Vagina (tissue), 2 donors: ENCODE measurements around the gene CTXN2. TPM values are rescaled to one million over a fixed set of nuclear protein-coding genes. Genes with fewer than 3 reads are reported as not detected.

Experiments used
- DNase-seq, 2 donors: peaks; one replicate each; pipeline ENCODE4 v3.0.0-alpha.2; 2017; ENCODE audit errors: extremely low spot score in 2 of 2
- H3K27ac ChIP-seq: fragments of 200-600 bp; sonication (generic); one replicate; pipeline ENCODE4 v1.5.1; 2019
- H3K27me3 ChIP-seq: fragments of 200-600 bp; sonication (generic); one replicate; pipeline ENCODE4 v1.5.1; 2019
- H3K36me3 ChIP-seq, 2 donors: fragments of 200-600 bp; sonication (generic); one replicate each; pipeline ENCODE4 v1.5.1; 2017 to 2019
- H3K4me1 ChIP-seq: fragments of 200-600 bp; sonication (generic); one replicate; pipeline ENCODE4 v1.5.1; 2019
- H3K4me3 ChIP-seq, 2 donors: fragments of 200-600 bp; sonication (generic); 1 replicate in 1 of 2; 2 replicates in 1 of 2; pipeline ENCODE4 v1.5.1; 2016 to 2019
- H3K9me3 ChIP-seq: fragments of 200-600 bp; sonication (generic); one replicate; pipeline ENCODE4 v1.5.1; 2019
- CTCF ChIP-seq, 3 experiments: fragments of 450-650 bp in 2 of 3; fragments of 200-600 bp in 1 of 3; sonication (generic) in 1 of 3; IDR thresholded peaks; one replicate each; pipeline ENCODE4 v1.5.1; 2017 to 2019; ENCODE audit warnings: antibody characterized with exemption in 3 of 3, mild to moderate bottlenecking in 2 of 3, moderate library complexity in 2 of 3
- POLR2A ChIP-seq, 2 donors: fragments of 450-650 bp; IDR thresholded peaks; one replicate each; pipeline ENCODE4 v1.6.1; 2017; ENCODE audit warnings: antibody characterized with exemption in 2 of 2, mild to moderate bottlenecking in 2 of 2, moderate library complexity in 2 of 2
- POLR2AphosphoS5 ChIP-seq, 2 donors: sonication (generic); formaldehyde crosslinking; IDR thresholded peaks; one replicate each; pipeline ENCODE4 v1.9.0; 2017; ENCODE audit warnings: antibody characterized with exemption in 2 of 2, mild to moderate bottlenecking in 2 of 2, low read depth in 1 of 2; ENCODE audit not compliant: insufficient read depth in 1 of 2
- intact Hi-C: fragments of 100-400 bp; cut with DNase I; formaldehyde crosslinking; loops from one replicate; pipeline ENCODE4 v1.15.1; 2023
- total RNA-seq: library from RNA; depleted of rRNA; stranded (reverse); fragments of >200 nt; gene quantifications from one replicate; pipeline ENCODE4 v1.2.3, GENCODE V29; 2016

Gene CTXN2
- total RNA-seq, 1 donor from 2014 or later = not detected

- no peak for TF ChIP-seq CTCF (IDR thresholded peaks at IDR 0.05)
- intact Hi-C loops = no loop called here
These were observed 39.0 kb downstream of the CTXN2 start for GRCh38 chr15:48230498-48230897.

GRCh38 chr15:48233246-48233645 lies 41.8 kb downstream of the CTXN2 start:
- H3K4me1 ChIP-seq = no peaks in the 10 kb centered on the region
- TF ChIP-seq POLR2A (IDR thresholded peaks at IDR 0.05) (no peak), POLR2AphosphoS5 (IDR thresholded peaks at IDR 0.05; ENCODE audit: insufficient read depth in 1 of 2, low read depth in 1 of 2) (no peak), CTCF (IDR thresholded peaks at IDR 0.05) (no peak)
- intact Hi-C loops = no loop called here
- no peaks in the 10 kb centered on the region for H3K27me3 ChIP-seq
- no peak for DNase-seq
- no peaks in the 10 kb centered on the region for H3K36me3 ChIP-seq
- H3K4me3 ChIP-seq = no peak overlapping the region
- no peaks in the 10 kb centered on the region for H3K9me3 ChIP-seq
- no peak overlapping the region for H3K27ac ChIP-seq

More at GRCh38 chr15:48230498-48230897, 39.0 kb downstream of the CTXN2 start:
- H3K36me3 ChIP-seq = no peaks in the 10 kb centered on the region
- no peak overlapping the region for H3K27ac ChIP-seq
- no peak for DNase-seq
- H3K9me3 ChIP-seq = no peaks in the 10 kb centered on the region
- no peak overlapping the region for H3K4me3 ChIP-seq
- H3K4me1 ChIP-seq = no peaks in the 10 kb centered on the region
- no peaks in the 10 kb centered on the region for H3K27me3 ChIP-seq

GRCh38 chr15:48239334-48239733 lies 47.9 kb downstream of the CTXN2 start:
- TF ChIP-seq CTCF (IDR thresholded peaks at IDR 0.05) = no peak
- no peak for TF ChIP-seq POLR2AphosphoS5 (IDR thresholded peaks at IDR 0.05; ENCODE audit: insufficient read depth in 1 of 2, low read depth in 1 of 2)
- no peak for TF ChIP-seq POLR2A (IDR thresholded peaks at IDR 0.05)
- intact Hi-C loops = no loop called here

GRCh38 chr15:48242015-48242414 lies 50.5 kb downstream of the CTXN2 start:
- H3K36me3 ChIP-seq = no peaks in the 10 kb centered on the region
- no peak for TF ChIP-seq POLR2AphosphoS5 (IDR thresholded peaks at IDR 0.05; ENCODE audit: insufficient read depth in 1 of 2, low read depth in 1 of 2)
- TF ChIP-seq CTCF (IDR thresholded peaks at IDR 0.05) = no peak
- no peak for TF ChIP-seq POLR2A (IDR thresholded peaks at IDR 0.05)
- no peak overlapping the region for H3K27ac ChIP-seq
- H3K27me3 ChIP-seq = no peaks in the 10 kb centered on the region
- H3K9me3 ChIP-seq = no peaks in the 10 kb centered on the region
- no peak overlapping the region for H3K4me3 ChIP-seq
- intact Hi-C loops = no loop called here
- no peak for DNase-seq
- no peaks in the 10 kb centered on the region for H3K4me1 ChIP-seq

More at GRCh38 chr15:48239334-48239733, 47.9 kb downstream of the CTXN2 start:
- Histone ChIP-seq H3K36me3 (no peaks in the 10 kb centered on the region), H3K27ac (no peak overlapping the region), H3K27me3 (no peaks in the 10 kb centered on the region), H3K4me1 (no peaks in the 10 kb centered on the region), H3K4me3 (no peak overlapping the region), H3K9me3 (no peaks in the 10 kb centered on the region)
- DNase-seq = no peak

GRCh38 chr15:48242535-48242934 lies 51.1 kb downstream of the CTXN2 start:
- Histone ChIP-seq H3K27ac (no peak overlapping the region), H3K36me3 (no peaks in the 10 kb centered on the region), H3K4me1 (no peaks in the 10 kb centered on the region), H3K9me3 (no peaks in the 10 kb centered on the region), H3K27me3 (no peaks in the 10 kb centered on the region), H3K4me3 (no peak overlapping the region)
- TF ChIP-seq POLR2A (IDR thresholded peaks at IDR 0.05) = no peak
- no peak for TF ChIP-seq POLR2AphosphoS5 (IDR thresholded peaks at IDR 0.05; ENCODE audit: insufficient read depth in 1 of 2, low read depth in 1 of 2)
- no peak for TF ChIP-seq CTCF (IDR thresholded peaks at IDR 0.05)
- no peak for DNase-seq
- intact Hi-C loops = no loop called here
